ENCODE results near the gene SLCO3A1. TPM values are rescaled to one million over a fixed set of nuclear protein-coding genes. Genes with fewer than 3 reads are reported as not detected.

Gene SLCO3A1
- total and polyA plus RNA-seq, 2 of the 8 experiments (the other 6 are each of a cell fraction or from before 2014, with no cell fraction given) = 15.1 to 20.4 TPM

DNA sequence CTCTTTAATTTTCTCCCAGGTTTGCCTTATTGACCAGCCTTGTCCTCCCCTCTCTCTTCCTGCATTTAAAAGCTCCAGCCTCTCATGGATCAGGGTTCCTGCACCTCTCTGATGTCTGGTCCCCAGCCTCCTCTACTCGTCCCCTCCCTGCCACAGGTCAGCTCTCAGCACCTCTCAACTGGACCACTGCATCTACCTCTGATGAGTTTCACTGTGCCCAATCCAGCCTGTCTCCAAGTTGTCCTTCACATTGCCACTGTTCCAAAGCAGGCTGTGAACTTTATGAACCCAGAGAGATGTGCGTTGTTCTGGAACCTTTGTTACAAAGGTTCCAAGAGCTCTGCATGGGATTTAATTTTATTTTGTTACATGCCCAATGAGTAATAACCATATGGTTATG lies 76.6 kb downstream of the SLCO3A1 start:
- Histone ChIP-seq H4K8ac (ENCODE audit: extremely low read depth, insufficient read depth, low read length) (no peak overlapping the region), H2BK120ac (replicated peaks; ENCODE audit: low read depth, low read length) (no peak overlapping the region), H4K5ac (ENCODE audit: insufficient read length, low read depth, low read length) (no peak overlapping the region), H2BK20ac (ENCODE audit: low read length) (no peak overlapping the region), H2BK15ac (ENCODE audit: low read length) (0 out of 2 replicates have a peak overlapping the region, but pooled peaks have one; percentile 6), H3K27ac (ENCODE audit: low read depth, low read length) (no peak overlapping the region), H3K4me1 (replicated peaks in 1 of 4; ENCODE audit: control insufficient read depth in 3 of 4, insufficient read depth in 4 of 4, low read length in 3 of 4) (peaks cover 9 to 39% (median 26%) of the 10 kb centered on the region in 4 experiments), H3K27me3 (replicated peaks in 1 of 4; ENCODE audit: control insufficient read depth in 3 of 4, extremely low read depth in 1 of 4, insufficient read depth in 3 of 4, low read length in 3 of 4) (no peaks in the 10 kb centered on the region; a peak in 1 of 7 replicates), H4K91ac (replicated peaks; ENCODE audit: insufficient read length, low read length) (no peak overlapping the region), H2BK12ac (ENCODE audit: low read depth, low read length) (peak overlapping the region; percentile 44; the same call in 1 of the 2 replicates), H3K79me2 (ENCODE audit: control insufficient read depth in 1 of 2, insufficient read depth in 2 of 2, low read length in 2 of 2) (0 out of 4 replicates have a peak, but pooled peaks cover 0 to 6% of the 10 kb centered on the region in 2 experiments), H2AK5ac (ENCODE audit: low read depth, low read length) (0 out of 2 replicates have a peak overlapping the region, but pooled peaks have one; percentile 14), H3K56ac (replicated peaks; ENCODE audit: insufficient read length, low read depth, low read length) (no peak overlapping the region), H4K20me1 (replicated peaks in 1 of 2; ENCODE audit: control insufficient read depth in 1 of 2, insufficient read depth in 2 of 2, low read length in 2 of 2) (no peaks in the 10 kb centered on the region), H3K4me3 (ENCODE audit: extremely low read depth in 1 of 4, insufficient read depth in 2 of 4, low read depth in 3 of 4, low read length in 4 of 4) (no peak overlapping the region), H3K4ac (replicated peaks; ENCODE audit: insufficient read length, low read depth, low read length) (no peak overlapping the region), H3K36me3 (ENCODE audit: control insufficient read depth in 2 of 4, insufficient read depth in 4 of 4, low read length in 3 of 4) (no peaks in the 10 kb centered on the region), H3K79me1 (ENCODE audit: low read depth, low read length) (peaks cover 2% of the 10 kb centered on the region; the same call in 1 of the 2 replicates), H3K4me2 (ENCODE audit: insufficient read depth in 1 of 2, low read depth in 2 of 2, low read length in 2 of 2) (no peak overlapping the region), H3K9me3 (ENCODE audit: insufficient read depth in 2 of 2, low read depth in 1 of 2, low read length in 1 of 2) (no peaks in the 10 kb centered on the region), H3K23me2 (ENCODE audit: low read depth, low read length) (no peaks in the 10 kb centered on the region), H3K9ac (replicated peaks in 1 of 4; ENCODE audit: extremely low read depth in 1 of 4, low read depth in 3 of 4, low read length in 3 of 4) (no peak overlapping the region), H3K14ac (ENCODE audit: insufficient read length) (no peak overlapping the region), H3K23ac (ENCODE audit: insufficient read length) (no peak overlapping the region), H2AFZ (ENCODE audit: low read length) (no peak overlapping the region), H3K18ac (ENCODE audit: extremely low read depth, low read length) (no peak overlapping the region), H2BK5ac (ENCODE audit: low read depth, low read length) (no peak overlapping the region)
- CTCF ChIA-PET (ENCODE audit: partially characterized antibody) = interaction anchor here (0.6 to 4.8 kb wide), 5 partner anchors 11 to 224 kb away, joined by 3 to 16 read pairs (median 4); no protein-coding TSS in a partner anchor
- POLR2A ChIA-PET (ENCODE audit: partially characterized antibody) = no interaction called here
- DNase-seq (ENCODE audit: low read depth in 1 of 2, low spot score in 2 of 2) (no peak), FAIRE-seq (no peak)
- TF ChIP-seq SRF (IDR thresholded peaks at IDR 0.05; ENCODE audit: low read depth, low read length) (no peak), SP1 (IDR thresholded peaks at IDR 0.05; ENCODE audit: low read depth, low read length) (no peak), RXRA (IDR thresholded peaks at IDR 0.05; ENCODE audit: insufficient read depth, low read depth, low read length) (no peak), EZH2 (IDR thresholded peaks at IDR 0.05; ENCODE audit: low read depth, low read length, severe bottlenecking) (no peak), CHD2 (IDR thresholded peaks at IDR 0.05; ENCODE audit: low read length) (no peak), TAF1 (IDR thresholded peaks at IDR 0.05; ENCODE audit: low read depth, low read length) (no peak), SAP30 (IDR thresholded peaks at IDR 0.05; ENCODE audit: insufficient read depth, insufficient replicate concordance, low read length) (no peak), MAFK (IDR thresholded peaks at IDR 0.05; ENCODE audit: low read depth, low read length) (no peak), RFX5 (IDR thresholded peaks at IDR 0.05; ENCODE audit: borderline replicate concordance, low read depth, low read length) (no peak)
- TF ChIP-seq, protein P1, sequence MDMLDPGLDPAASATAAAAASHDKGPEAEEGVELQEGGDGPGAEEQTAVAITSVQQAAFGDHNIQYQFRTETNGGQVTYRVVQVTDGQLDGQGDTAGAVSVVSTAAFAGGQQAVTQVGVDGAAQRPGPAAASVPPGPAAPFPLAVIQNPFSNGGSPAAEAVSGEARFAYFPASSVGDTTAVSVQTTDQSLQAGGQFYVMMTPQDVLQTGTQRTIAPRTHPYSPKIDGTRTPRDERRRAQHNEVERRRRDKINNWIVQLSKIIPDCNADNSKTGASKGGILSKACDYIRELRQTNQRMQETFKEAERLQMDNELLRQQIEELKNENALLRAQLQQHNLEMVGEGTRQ (IDR thresholded peaks at IDR 0.05; ENCODE audit: low read length) = no peak
- WGBS, 2 experiments (ENCODE audit: extremely low coverage in 1 of 2, insufficient coverage in 1 of 2, insufficient read length in 1 of 2, insufficient replicate concordance in 2 of 2, low coverage in 1 of 2, low lambda C conversion rate in 2 of 2, missing lambda C conversion rate in 1 of 2) = 97% methylated on average over 2 of the region's 2 CpGs; no CpG with 5 or more reads in 1 of the 2 experiments
